ENCODE data around the gene TMC5.

Gene TMC5

GRCh38 chr16:19439483-19439882, 21.8 kb downstream of the TMC5 start:
- no peak for TF ChIP-seq ZFX (IDR thresholded peaks at IDR 0.05; ENCODE audit: borderline replicate concordance)
- TF ChIP-seq, protein P1, sequence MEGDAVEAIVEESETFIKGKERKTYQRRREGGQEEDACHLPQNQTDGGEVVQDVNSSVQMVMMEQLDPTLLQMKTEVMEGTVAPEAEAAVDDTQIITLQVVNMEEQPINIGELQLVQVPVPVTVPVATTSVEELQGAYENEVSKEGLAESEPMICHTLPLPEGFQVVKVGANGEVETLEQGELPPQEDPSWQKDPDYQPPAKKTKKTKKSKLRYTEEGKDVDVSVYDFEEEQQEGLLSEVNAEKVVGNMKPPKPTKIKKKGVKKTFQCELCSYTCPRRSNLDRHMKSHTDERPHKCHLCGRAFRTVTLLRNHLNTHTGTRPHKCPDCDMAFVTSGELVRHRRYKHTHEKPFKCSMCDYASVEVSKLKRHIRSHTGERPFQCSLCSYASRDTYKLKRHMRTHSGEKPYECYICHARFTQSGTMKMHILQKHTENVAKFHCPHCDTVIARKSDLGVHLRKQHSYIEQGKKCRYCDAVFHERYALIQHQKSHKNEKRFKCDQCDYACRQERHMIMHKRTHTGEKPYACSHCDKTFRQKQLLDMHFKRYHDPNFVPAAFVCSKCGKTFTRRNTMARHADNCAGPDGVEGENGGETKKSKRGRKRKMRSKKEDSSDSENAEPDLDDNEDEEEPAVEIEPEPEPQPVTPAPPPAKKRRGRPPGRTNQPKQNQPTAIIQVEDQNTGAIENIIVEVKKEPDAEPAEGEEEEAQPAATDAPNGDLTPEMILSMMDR (IDR thresholded peaks at IDR 0.05) = no peak
- H3K27ac ChIP-seq = no peak overlapping the region

GRCh38 chr16:19443659-19444058, 26.0 kb downstream of the TMC5 start:
- no peak overlapping the region for H3K27ac ChIP-seq
- TF ChIP-seq ZFX (IDR thresholded peaks at IDR 0.05; ENCODE audit: borderline replicate concordance) = no peak
- TF ChIP-seq, protein P1 (IDR thresholded peaks at IDR 0.05) = no peak

- TF ChIP-seq ZFX (IDR thresholded peaks at IDR 0.05; ENCODE audit: borderline replicate concordance) = no peak
- TF ChIP-seq, protein P1 (IDR thresholded peaks at IDR 0.05) = no peak
Observed at GRCh38 chr16:19446300-19446846, 28.7 kb downstream of the TMC5 start.

GRCh38 chr16:19446886-19447285, 29.2 kb downstream of the TMC5 start:
- H3K27ac ChIP-seq = no peak overlapping the region
- TF ChIP-seq ZFX (IDR thresholded peaks at IDR 0.05; ENCODE audit: borderline replicate concordance) = no peak
- TF ChIP-seq, protein P1 (IDR thresholded peaks at IDR 0.05) = no peak

More at GRCh38 chr16:19446300-19446846, 28.7 kb downstream of the TMC5 start:
- H3K27ac ChIP-seq = no peak overlapping the region

GRCh38 chr16:19450186-19450585, 32.5 kb downstream of the TMC5 start:
- TF ChIP-seq ZFX (IDR thresholded peaks at IDR 0.05; ENCODE audit: borderline replicate concordance) = no peak
- TF ChIP-seq, protein P1 (IDR thresholded peaks at IDR 0.05) = no peak
- H3K27ac ChIP-seq = no peak overlapping the region

- TF ChIP-seq, protein P1 (IDR thresholded peaks at IDR 0.05) = no peak
- no peak for TF ChIP-seq ZFX (IDR thresholded peaks at IDR 0.05; ENCODE audit: borderline replicate concordance)
- no peak overlapping the region for H3K27ac ChIP-seq
Observed at GRCh38 chr16:19458722-19459379, 41.2 kb downstream of the TMC5 start.

- TF ChIP-seq, protein P1 (IDR thresholded peaks at IDR 0.05) = no peak
- no peak for TF ChIP-seq ZFX (IDR thresholded peaks at IDR 0.05; ENCODE audit: borderline replicate concordance)
- H3K27ac ChIP-seq = no peak overlapping the region
Observed at GRCh38 chr16:19460397-19460796, 42.7 kb downstream of the TMC5 start.

All from 22Rv1 (cell line).